Spleen (tissue), 7 donors: Measurements from ENCODE around the gene WNT16.

Experiments used
- CTCF ChIP-seq, 11 experiments: fragments of 200-600 bp in 7 of 11; fragments of 450-650 bp in 4 of 11; sonication (generic) in 4 of 11; IDR thresholded peaks in 8 of 11; conservative IDR thresholded peaks in 3 of 11; 1 replicate in 7 of 11; 2 replicates in 4 of 11; pipeline versions ENCODE4 v1.4.0 to v1.8.0; 2016 to 2021; ENCODE audit warnings: antibody characterized with exemption in 11 of 11, inconsistent platforms in 4 of 11, mild to moderate bottlenecking in 1 of 11
- POLR2A ChIP-seq, 3 donors: fragments of 450-650 bp; IDR thresholded peaks; one replicate each; pipeline ENCODE4 v1.5.1; 2017; ENCODE audit warnings: antibody characterized with exemption in 3 of 3, mild to moderate bottlenecking in 1 of 3
- POLR2AphosphoS5 ChIP-seq, 3 donors: sonication (generic); formaldehyde crosslinking; IDR thresholded peaks; one replicate each; pipeline ENCODE4 v1.5.1; 2017; ENCODE audit warnings: antibody characterized with exemption in 3 of 3
- donor health status: DM: no; HTN: no; CAD: no; lungs with moderate emphysema.
- donor health status: DM: no; HTN: no; CAD: no.
- donor health status: DM: no; HTN: no; CAD: no.

- TF ChIP-seq CTCF (IDR thresholded peaks at IDR 0.05 in 8 of 11, conservative IDR thresholded peaks at IDR 0.05 in 3 of 11) (no peak), POLR2A (IDR thresholded peaks at IDR 0.05) (no peak), POLR2AphosphoS5 (IDR thresholded peaks at IDR 0.05) (no peak)
Observed at GRCh38 chr7:121280656-121281055, 48.1 kb upstream of the WNT16 start.
